ENCODE measurements around the gene SFXN3.

GRCh38 chr10:101042667-101043362 lies 11.8 kb downstream of the SFXN3 start:
- peak in 1 of 2 donors; percentile 24 for TF ChIP-seq POLR2A (IDR thresholded peaks at IDR 0.05)
- peak in 2 of 3 donors; percentile 39 to 56 for TF ChIP-seq POLR2AphosphoS5 (IDR thresholded peaks at IDR 0.05)
- TF ChIP-seq, protein P1, sequence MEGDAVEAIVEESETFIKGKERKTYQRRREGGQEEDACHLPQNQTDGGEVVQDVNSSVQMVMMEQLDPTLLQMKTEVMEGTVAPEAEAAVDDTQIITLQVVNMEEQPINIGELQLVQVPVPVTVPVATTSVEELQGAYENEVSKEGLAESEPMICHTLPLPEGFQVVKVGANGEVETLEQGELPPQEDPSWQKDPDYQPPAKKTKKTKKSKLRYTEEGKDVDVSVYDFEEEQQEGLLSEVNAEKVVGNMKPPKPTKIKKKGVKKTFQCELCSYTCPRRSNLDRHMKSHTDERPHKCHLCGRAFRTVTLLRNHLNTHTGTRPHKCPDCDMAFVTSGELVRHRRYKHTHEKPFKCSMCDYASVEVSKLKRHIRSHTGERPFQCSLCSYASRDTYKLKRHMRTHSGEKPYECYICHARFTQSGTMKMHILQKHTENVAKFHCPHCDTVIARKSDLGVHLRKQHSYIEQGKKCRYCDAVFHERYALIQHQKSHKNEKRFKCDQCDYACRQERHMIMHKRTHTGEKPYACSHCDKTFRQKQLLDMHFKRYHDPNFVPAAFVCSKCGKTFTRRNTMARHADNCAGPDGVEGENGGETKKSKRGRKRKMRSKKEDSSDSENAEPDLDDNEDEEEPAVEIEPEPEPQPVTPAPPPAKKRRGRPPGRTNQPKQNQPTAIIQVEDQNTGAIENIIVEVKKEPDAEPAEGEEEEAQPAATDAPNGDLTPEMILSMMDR (IDR thresholded peaks at IDR 0.05) = no peak
- no peak for TF ChIP-seq EP300 (IDR thresholded peaks at IDR 0.05)
